K562 (cell line): ENCODE results near the gene ITSN1. TPM values are rescaled to one million over a fixed set of nuclear protein-coding genes. Genes with fewer than 3 reads are reported as not detected.

Experiments used
- ATAC-seq: fragments of 200-7000 bp; cut with Tn5 transposase; 3 replicates; pipeline ENCODE4 v1.9.1; 2020; ENCODE audit warnings: moderate library complexity
- BruUV-seq: library from RNA; stranded (reverse); fragments of 400-500 nt; replicated peaks from 2 replicates; lab custom pipeline; 2021; lab: Mats Ljungman, UMichigan
- CTCF ChIA-PET: fragments of 300-600 bp; formaldehyde crosslinking; extraction: SDS; loops from one replicate; lab custom pipeline; 2021; ENCODE audit warnings: low intra/inter-chr PET ratio; lab: Yijun Ruan, JAX
- POLR2A ChIA-PET: fragments of 300-600, 350-650 bp; sonication (Branson Sonifier 250); formaldehyde crosslinking; extraction: SDS; loops from one replicate; lab custom pipeline; 2021; ENCODE audit warnings: antibody characterized with exemption, inconsistent platforms; lab: Yijun Ruan, JAX
- DNase-seq, 4 experiments: peaks; one replicate each; pipeline versions ENCODE4 v3.0.0 to v3.0.0-alpha.2; 2011 to 2018; ENCODE audit warnings: low spot score in 3 of 4, mixed read lengths in 3 of 4; ENCODE audit errors: extremely low read depth in 1 of 4
- FAIRE-seq: peaks from 2 replicates; lab custom pipeline; 2011; peaks lifted over from hg19 to GRCh38; lab: Jason Lieb, UNC
- H2AFZ ChIP-seq: 2 replicates; pipeline ENCODE4 v1.6.0; 2011; ENCODE audit warnings: low read depth, low read length, control low read depth, inconsistent platforms
- H3K27ac ChIP-seq: fragments of 200-600 bp; 3 replicates; pipeline ENCODE4 v1.8.0; 2011; ENCODE audit warnings: low read depth, mild to moderate bottlenecking, control low read depth, inconsistent platforms, low read length, moderate library complexity, mixed read lengths; ENCODE audit errors: extremely low read depth
- H3K27me3 ChIP-seq, 2 experiments: fragments of 300-600 bp in 1 of 2; 2 replicates in 1 of 2; 3 replicates in 1 of 2; pipeline versions ENCODE4 v1.6.0 to v1.8.0; 2011; ENCODE audit warnings: inconsistent platforms in 2 of 2, low read length in 2 of 2, mild to moderate bottlenecking in 1 of 2, mixed read lengths in 1 of 2, moderate library complexity in 1 of 2; ENCODE audit not compliant: control insufficient read depth in 2 of 2, insufficient read depth in 2 of 2
- H3K36me3 ChIP-seq: fragments of 300-600 bp; 3 replicates; pipeline ENCODE4 v1.8.0; 2011; ENCODE audit warnings: mild to moderate bottlenecking, low read length, inconsistent platforms; ENCODE audit not compliant: control insufficient read depth, insufficient read depth
- H3K4me1 ChIP-seq, 2 experiments: fragments of 200-600 bp in 1 of 2; replicated peaks in 1 of 2; 2 replicates in 1 of 2; 3 replicates in 1 of 2; pipeline versions ENCODE4 v1.5.1 to v1.8.0; 2011; ENCODE audit warnings: inconsistent platforms in 2 of 2, low read length in 2 of 2, mild to moderate bottlenecking in 1 of 2, mixed read lengths in 1 of 2, moderate library complexity in 1 of 2; ENCODE audit not compliant: control insufficient read depth in 2 of 2, insufficient read depth in 2 of 2
- H3K4me2 ChIP-seq: 2 replicates; pipeline ENCODE4 v1.6.1; 2011; ENCODE audit warnings: low read length, control low read depth, inconsistent platforms, mixed read lengths; ENCODE audit not compliant: insufficient read depth
- H3K4me3 ChIP-seq: fragments of 200-600 bp; sonication (generic), shearing (Covaris generic); 2 replicates; pipeline ENCODE4 v1.5.1; 2016; ENCODE audit warnings: control low read depth, inconsistent platforms
- H3K79me2 ChIP-seq: fragments of 200-600 bp; 3 replicates; pipeline ENCODE4 v1.8.0; 2011; ENCODE audit warnings: low read length, inconsistent platforms; ENCODE audit not compliant: control insufficient read depth, insufficient read depth
- H3K9ac ChIP-seq, 2 experiments: 2 replicates each; pipeline versions ENCODE4 v1.6.0 to v1.6.1; 2011; ENCODE audit warnings: low read depth in 2 of 2, low read length in 2 of 2, control low read depth in 1 of 2, inconsistent platforms in 1 of 2, mild to moderate bottlenecking in 1 of 2, mixed read lengths in 1 of 2; ENCODE audit not compliant: insufficient read depth in 1 of 2
- H3K9me1 ChIP-seq: one replicate; pipeline ENCODE4 v1.6.0; 2011; ENCODE audit warnings: inconsistent platforms, mild to moderate bottlenecking, low read length, moderate library complexity; ENCODE audit not compliant: control insufficient read depth, insufficient read depth
- H3K9me3 ChIP-seq: replicated peaks from 2 replicates; pipeline ENCODE4 v1.5.1; 2011; ENCODE audit warnings: low read depth, low read length, inconsistent platforms; ENCODE audit not compliant: control insufficient read depth, insufficient read depth
- H4K20me1 ChIP-seq: replicated peaks from 2 replicates; pipeline ENCODE4 v1.6.1; 2011; ENCODE audit warnings: low read length, inconsistent platforms, mixed read lengths; ENCODE audit not compliant: control insufficient read depth, insufficient read depth
- CTCFL ChIP-seq: IDR thresholded peaks from 2 replicates; pipeline ENCODE4 v1.6.1; 2011; ENCODE audit warnings: borderline replicate concordance, low read depth, mild to moderate bottlenecking, moderate library complexity, low read length; ENCODE audit not compliant: insufficient read depth, poor library complexity, severe bottlenecking
- DPF2 ChIP-seq: fragments of 450-650 bp; IDR thresholded peaks from 2 replicates; pipeline ENCODE4 v1.6.1; 2016
- GATA2 ChIP-seq: sonication (generic); formaldehyde crosslinking; IDR thresholded peaks from 2 replicates; pipeline ENCODE4 v1.4.0; 2020; ENCODE audit warnings: mild to moderate bottlenecking, missing genetic modification reagents
- KDM5B ChIP-seq: fragments of 200-600 bp; sonication (generic); IDR thresholded peaks from 2 replicates; pipeline ENCODE4 v1.6.1; 2012; ENCODE audit warnings: low read depth, mild to moderate bottlenecking, moderate library complexity, low read length, control low read depth, inconsistent platforms; ENCODE audit not compliant: insufficient replicate concordance
- MAX ChIP-seq: sonication (generic); formaldehyde crosslinking; IDR thresholded peaks from 2 replicates; pipeline ENCODE4 v1.9.0; 2022; ENCODE audit warnings: mild to moderate bottlenecking, missing genetic modification reagents
- SAFB2 ChIP-seq: fragments of 200-400 bp; formaldehyde crosslinking; IDR thresholded peaks from 2 replicates; pipeline ENCODE4 v1.6.1; 2018; ENCODE audit warnings: borderline replicate concordance, low read length, low read depth, moderate library complexity; ENCODE audit not compliant: severe bottlenecking
- SMARCE1 ChIP-seq: fragments of 450-650 bp; IDR thresholded peaks from 2 replicates; pipeline ENCODE4 v1.7.1; 2016; ENCODE audit warnings: mild to moderate bottlenecking
- ZKSCAN1 ChIP-seq: fragments of 150-350 bp; IDR thresholded peaks from 2 replicates; pipeline ENCODE4 v1.6.1; 2016; ENCODE audit warnings: low read depth, low read length
- ZNF140 ChIP-seq: fragments of 250-450 bp; sonication (Bioruptor Pico); IDR thresholded peaks from 2 replicates; pipeline ENCODE4 v1.8.0; 2021; ENCODE audit warnings: moderate library complexity, mild to moderate bottlenecking, inconsistent platforms
- ZNF354B ChIP-seq: fragments of 250-450 bp; sonication (Bioruptor Pico); IDR thresholded peaks from 2 replicates; pipeline ENCODE4 v1.4.0; 2020
- WGBS: fragments of 100-300 bp; shearing (Covaris generic); methylation state at CpG from one replicate; pipeline ENCODE4 v1.1.6; 2016; ENCODE audit warnings: low coverage, mixed read lengths; ENCODE audit not compliant: insufficient coverage; ENCODE audit errors: missing lambda C conversion rate; 5-methylcytosine and 5-hydroxymethylcytosine counted together
- in situ Hi-C: fragments of 300-500 bp; cut with MboI; formaldehyde crosslinking; loops from 4 replicates; pipeline ENCODE4 v1.15.0; 2018; ENCODE audit warnings: inconsistent platforms, mixed read lengths
- intact Hi-C: fragments of 100-400 bp; cut with micrococcal nuclease; formaldehyde crosslinking; loops from 2 replicates; pipeline ENCODE4 v1.14.2; 2022
- polyA plus RNA-seq, 8 experiments: library from polyadenylated mRNA; depleted of rRNA in 4 of 8; stranded (reverse) in 5 of 8; unstranded in 3 of 8; fragments of >200 nt; fragmentation: Nextera tagmentation in 2 of 8; fragmentation: Illumina TruSeq in 1 of 8; extraction: Ambion mirVana in 2 of 8; extraction: Trizol in 1 of 8; gene quantifications; 2 replicates each; pipeline versions ENCODE4 v1.2.1 to v1.2.3, GENCODE V29; 2011 to 2014; ENCODE audit warnings: inconsistent platforms in 1 of 8, missing spikeins in 1 of 8
- total RNA-seq, 7 experiments: library from RNA; depleted of rRNA in 6 of 7; stranded (reverse); fragments of >200 nt in 6 of 7; fragmentation: Illumina TruSeq in 2 of 7; extraction: Trizol in 2 of 7; gene quantifications; 2 replicates each; pipeline versions ENCODE4 v1.2.1 to v1.2.3, GENCODE V29; 2011 to 2021; ENCODE audit warnings: low replicate concordance in 1 of 7
- TF ChIP-seq, protein P1 (sequence below): fragments of 150-350 bp; IDR thresholded peaks from 2 replicates; pipeline ENCODE4 v1.6.1; 2014; ENCODE audit warnings: low read depth, mild to moderate bottlenecking, low read length, borderline replicate concordance
- TF ChIP-seq, protein P2 (sequence below), 2 experiments: IDR thresholded peaks; 2 replicates each; pipeline ENCODE4 v1.6.1; 2012; ENCODE audit warnings: improper control_type of control experiment in 2 of 2, low read depth in 2 of 2, low read length in 2 of 2, borderline replicate concordance in 1 of 2

ITSN1 gene
- total and polyA plus RNA-seq, 9 of the 15 experiments (the other 6 are each of a cell fraction or from before 2014, with no cell fraction given) = 1.1 to 12.6 (median 4.8) TPM

- TF ChIP-seq, protein P1, sequence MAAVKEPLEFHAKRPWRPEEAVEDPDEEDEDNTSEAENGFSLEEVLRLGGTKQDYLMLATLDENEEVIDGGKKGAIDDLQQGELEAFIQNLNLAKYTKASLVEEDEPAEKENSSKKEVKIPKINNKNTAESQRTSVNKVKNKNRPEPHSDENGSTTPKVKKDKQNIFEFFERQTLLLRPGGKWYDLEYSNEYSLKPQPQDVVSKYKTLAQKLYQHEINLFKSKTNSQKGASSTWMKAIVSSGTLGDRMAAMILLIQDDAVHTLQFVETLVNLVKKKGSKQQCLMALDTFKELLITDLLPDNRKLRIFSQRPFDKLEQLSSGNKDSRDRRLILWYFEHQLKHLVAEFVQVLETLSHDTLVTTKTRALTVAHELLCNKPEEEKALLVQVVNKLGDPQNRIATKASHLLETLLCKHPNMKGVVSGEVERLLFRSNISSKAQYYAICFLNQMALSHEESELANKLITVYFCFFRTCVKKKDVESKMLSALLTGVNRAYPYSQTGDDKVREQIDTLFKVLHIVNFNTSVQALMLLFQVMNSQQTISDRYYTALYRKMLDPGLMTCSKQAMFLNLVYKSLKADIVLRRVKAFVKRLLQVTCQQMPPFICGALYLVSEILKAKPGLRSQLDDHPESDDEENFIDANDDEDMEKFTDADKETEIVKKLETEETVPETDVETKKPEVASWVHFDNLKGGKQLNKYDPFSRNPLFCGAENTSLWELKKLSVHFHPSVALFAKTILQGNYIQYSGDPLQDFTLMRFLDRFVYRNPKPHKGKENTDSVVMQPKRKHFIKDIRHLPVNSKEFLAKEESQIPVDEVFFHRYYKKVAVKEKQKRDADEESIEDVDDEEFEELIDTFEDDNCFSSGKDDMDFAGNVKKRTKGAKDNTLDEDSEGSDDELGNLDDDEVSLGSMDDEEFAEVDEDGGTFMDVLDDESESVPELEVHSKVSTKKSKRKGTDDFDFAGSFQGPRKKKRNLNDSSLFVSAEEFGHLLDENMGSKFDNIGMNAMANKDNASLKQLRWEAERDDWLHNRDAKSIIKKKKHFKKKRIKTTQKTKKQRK = no peak
- TF ChIP-seq GATA2 (CRISPR knock-in tag) (0 out of 2 replicates have a peak, but pooled peaks have one; percentile 50), DPF2 (0 out of 2 replicates have a peak, but pooled peaks have one; percentile 23), ZNF354B (CRISPR knock-in tag) (no peak)
These were observed 17.3 kb downstream of the ITSN1 start (continued) for GRCh38 chr21:33659568-33659949.

DNA sequence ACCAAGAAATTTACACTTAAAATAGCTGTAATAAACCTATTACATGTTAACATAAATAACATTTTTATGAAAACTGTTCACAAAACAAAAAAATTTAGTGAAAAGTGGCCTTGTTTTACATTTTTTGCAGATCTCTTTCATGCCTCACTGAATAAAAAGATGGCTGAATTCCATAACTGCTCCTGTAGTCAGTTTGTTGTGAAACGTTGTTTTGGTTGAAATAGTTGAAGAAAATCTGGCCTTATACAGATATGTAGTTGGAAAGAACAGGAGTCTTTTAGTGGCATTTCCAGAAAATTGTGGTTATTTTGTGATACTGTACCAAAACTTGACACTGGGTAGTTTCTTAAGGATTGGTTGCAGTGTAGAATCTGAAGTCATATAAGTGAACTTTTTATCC lies 18.1 kb downstream of the ITSN1 start:
- Histone ChIP-seq H3K27ac (no peak overlapping the region), H3K36me3 (no peaks in the 10 kb centered on the region), H4K20me1 (no peaks in the 10 kb centered on the region), H3K79me2 (no peaks in the 10 kb centered on the region), H3K9ac (no peak overlapping the region), H3K4me1 (peaks cover 2 to 14% of the 10 kb centered on the region in 2 experiments; a peak in 4 of 5 replicates), H3K9me3 (no peaks in the 10 kb centered on the region), H3K9me1 (no peaks in the 10 kb centered on the region), H3K27me3 (no peaks in the 10 kb centered on the region), H3K4me3 (no peak overlapping the region), H3K4me2 (no peak overlapping the region), H2AFZ (no peak overlapping the region)
- CTCF ChIA-PET = no interaction called here
- intact Hi-C loops = no loop called here
- 18% methylated on average over 1 of the region's 1 CpG for WGBS
- no peak for FAIRE-seq
- no peak for DNase-seq
- ATAC-seq = no peak
- no TSS peak for BruUV-seq
- POLR2A ChIA-PET = interaction anchor here (1.2 kb wide), 1 partner anchor 12 kb away, joined by 6 read pairs; no protein-coding TSS in a partner anchor
- in situ Hi-C loops = no loop called here
- TF ChIP-seq SAFB2 (no peak), ZNF140 (no peak), ZKSCAN1 (no peak), SMARCE1 (no peak), MAX (CRISPR knock-in tag) (no peak), KDM5B (no peak), CTCFL (no peak)
- TF ChIP-seq, protein P2, sequence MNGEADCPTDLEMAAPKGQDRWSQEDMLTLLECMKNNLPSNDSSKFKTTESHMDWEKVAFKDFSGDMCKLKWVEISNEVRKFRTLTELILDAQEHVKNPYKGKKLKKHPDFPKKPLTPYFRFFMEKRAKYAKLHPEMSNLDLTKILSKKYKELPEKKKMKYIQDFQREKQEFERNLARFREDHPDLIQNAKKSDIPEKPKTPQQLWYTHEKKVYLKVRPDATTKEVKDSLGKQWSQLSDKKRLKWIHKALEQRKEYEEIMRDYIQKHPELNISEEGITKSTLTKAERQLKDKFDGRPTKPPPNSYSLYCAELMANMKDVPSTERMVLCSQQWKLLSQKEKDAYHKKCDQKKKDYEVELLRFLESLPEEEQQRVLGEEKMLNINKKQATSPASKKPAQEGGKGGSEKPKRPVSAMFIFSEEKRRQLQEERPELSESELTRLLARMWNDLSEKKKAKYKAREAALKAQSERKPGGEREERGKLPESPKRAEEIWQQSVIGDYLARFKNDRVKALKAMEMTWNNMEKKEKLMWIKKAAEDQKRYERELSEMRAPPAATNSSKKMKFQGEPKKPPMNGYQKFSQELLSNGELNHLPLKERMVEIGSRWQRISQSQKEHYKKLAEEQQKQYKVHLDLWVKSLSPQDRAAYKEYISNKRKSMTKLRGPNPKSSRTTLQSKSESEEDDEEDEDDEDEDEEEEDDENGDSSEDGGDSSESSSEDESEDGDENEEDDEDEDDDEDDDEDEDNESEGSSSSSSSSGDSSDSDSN (IDR thresholded peaks at IDR 0.05; ENCODE audit: borderline replicate concordance in 1 of 2, low read depth in 2 of 2, low read length in 2 of 2) = no peak
